ENCODE measurements around the gene PLB1. TPM values are rescaled to one million over a fixed set of nuclear protein-coding genes. Genes with fewer than 3 reads are reported as not detected.
"Not testable (repeated sequence)": the region's sequence is repeated elsewhere in the genome, so short reads cannot be mapped to it uniquely, and the experiment has no call there.

Gene PLB1
- total RNA-seq, 1 donor from 2014 or later: 6.3 TPM

- no peak for DNase-seq (ENCODE audit: low spot score)
These were observed 166.2 kb downstream of the PLB1 start for GRCh38 chr2:28662044-28662443.

GRCh38 chr2:28662468-28663181 lies 166.8 kb downstream of the PLB1 start:
- DNase-seq (ENCODE audit: low spot score): no peak

DNA sequence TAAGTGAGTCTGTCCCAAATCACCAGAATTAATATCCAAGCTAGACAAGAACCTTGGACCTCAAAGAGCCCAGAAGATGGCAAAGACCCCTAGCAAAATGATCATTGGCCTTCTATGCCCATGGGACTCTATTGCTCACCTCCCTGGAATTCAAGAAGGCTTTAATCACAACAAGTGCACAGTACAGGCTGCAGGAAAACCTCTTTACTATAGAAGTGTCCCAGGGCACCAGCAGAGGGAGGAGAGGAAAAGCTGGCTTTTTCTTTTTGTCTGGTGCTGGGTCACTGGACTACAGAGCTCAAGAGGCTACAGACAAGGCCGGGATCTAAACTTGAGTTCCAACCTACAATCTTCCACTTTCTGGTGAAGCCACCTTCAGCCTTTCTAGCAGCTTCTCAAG lies 167.5 kb downstream of the PLB1 start:
- no peak for DNase-seq (ENCODE audit: low spot score)

- no peak for DNase-seq (ENCODE audit: low spot score)
These were observed 168.4 kb downstream of the PLB1 start for GRCh38 chr2:28664120-28664842.

DNA sequence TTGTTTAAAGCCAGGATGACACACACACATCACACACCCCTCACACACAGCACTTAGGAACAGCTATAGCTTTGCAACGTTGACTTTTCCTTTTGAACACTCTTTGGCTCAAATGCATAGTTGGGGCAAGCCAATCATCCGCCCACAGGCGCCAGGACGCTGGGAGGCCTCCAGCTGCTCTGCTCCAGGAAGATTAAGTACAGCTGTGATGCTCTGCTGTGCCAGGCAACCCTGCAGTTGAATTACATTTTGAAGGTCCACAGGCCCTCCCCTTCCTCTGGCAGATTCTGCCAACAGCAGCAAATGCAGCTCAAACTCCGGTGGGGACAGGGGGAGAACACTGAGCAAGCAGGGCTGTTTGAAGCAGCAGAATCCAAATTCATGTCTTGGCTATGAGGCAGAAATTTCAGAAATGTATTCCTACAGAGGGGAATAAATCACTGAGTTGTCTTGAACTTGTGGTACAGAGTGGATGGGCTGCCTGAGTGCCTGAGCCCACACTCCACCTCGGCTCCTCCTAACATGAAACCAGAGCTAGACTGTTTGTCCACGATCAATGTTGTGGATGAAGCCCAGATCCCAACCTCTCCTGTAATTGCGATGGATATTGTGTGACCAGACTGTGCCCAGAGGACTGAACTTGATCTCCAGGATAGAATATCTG lies 169.3 kb downstream of the PLB1 start:
- no peak for DNase-seq (ENCODE audit: low spot score)

GRCh38 chr2:28665811-28666377 lies 170.0 kb downstream of the PLB1 start:
- not testable (repeated sequence) for DNase-seq (ENCODE audit: low spot score)

DNA sequence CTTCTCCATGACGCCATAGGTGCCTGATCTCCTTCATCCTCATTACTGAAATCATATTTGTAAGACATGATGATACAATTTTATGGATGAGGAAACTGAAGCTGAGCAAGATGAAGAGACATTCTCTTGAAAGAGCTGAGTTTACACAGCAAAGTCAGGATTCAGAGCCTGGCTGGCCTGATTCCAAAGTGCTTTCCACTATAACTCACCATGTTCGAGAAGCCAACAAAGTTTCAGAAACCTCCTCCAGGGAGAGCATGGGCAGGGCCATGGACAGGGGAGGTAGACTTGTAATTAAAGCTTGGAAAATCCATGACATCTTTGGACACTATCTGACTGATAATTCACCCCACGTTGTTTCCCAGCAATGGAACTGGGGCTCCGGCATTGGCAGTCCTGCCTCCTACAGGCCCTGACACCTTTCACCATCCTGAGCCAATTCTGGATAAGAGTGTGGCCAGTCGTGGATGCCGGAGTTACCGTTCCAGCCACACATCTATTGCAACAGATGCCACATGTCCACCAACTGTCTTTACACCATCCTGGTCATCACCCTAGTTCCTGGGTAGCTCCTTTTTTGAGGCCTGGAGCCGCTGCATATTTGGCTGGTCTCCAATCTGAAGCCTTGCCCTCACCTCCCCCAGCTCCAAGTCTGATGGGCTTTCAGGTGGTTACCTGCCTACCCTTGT lies 170.8 kb downstream of the PLB1 start:
- no peak for DNase-seq (ENCODE audit: low spot score)

- no peak for DNase-seq (ENCODE audit: low spot score)
These were observed 171.4 kb downstream of the PLB1 start for GRCh38 chr2:28667261-28667660.

DNA sequence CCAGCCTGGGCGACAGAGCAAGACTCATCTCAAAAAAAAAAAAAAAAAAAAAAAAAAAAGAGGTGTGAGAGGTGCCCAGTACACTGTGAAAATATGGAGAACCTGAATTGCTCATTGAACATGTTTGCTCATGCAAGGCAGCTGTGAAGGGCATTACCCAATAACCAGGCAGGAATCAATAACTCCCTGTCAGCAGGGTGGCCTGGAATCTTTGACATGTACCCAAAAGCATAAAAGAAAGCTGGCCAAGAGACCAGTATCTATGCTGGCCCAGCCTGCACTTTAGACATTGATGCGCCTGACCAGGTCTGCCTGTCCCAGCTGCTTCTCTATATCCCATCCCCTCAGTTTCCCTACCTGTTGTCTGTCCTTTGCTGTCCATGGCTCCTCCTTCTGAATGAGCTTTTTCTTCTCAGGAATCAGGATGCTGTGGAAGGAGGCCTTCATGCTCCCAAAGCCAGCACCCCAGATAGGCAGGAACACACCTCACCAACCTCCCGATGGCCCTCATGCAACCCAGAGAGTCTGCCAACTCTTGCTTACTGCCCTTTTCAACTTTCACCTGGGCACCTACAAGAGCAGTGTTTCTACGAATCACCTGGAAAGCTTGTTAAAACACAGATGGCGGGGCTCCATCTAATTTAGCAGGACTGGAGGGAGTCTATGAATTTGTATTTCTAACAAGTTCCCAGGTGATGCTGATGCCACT lies 172.4 kb downstream of the PLB1 start:
- no peak for DNase-seq (ENCODE audit: low spot score)

DNA sequence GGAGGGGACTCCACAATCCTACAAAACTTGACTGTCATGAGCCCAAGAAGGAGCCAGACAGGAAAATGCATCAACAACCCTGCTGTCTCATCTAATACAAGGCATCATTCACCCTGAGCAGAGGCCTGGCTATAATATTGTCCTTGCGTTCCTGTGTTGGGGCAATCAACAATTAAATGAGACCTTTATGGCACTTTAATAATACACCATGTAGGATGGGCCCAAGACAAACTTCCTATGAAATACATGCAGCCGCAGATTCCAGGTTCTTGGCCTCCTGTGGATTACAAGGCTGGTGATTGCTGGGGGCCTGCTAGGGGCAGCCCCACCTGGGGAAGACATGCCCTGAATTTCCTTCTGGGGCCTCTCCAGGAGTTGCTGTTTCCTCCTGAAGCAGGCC lies 173.0 kb downstream of the PLB1 start:
- DNase-seq (ENCODE audit: low spot score): no peak

GRCh38 chr2:28670856-28671255 lies 175.0 kb downstream of the PLB1 start:
- DNase-seq (ENCODE audit: low spot score): no peak

DNA sequence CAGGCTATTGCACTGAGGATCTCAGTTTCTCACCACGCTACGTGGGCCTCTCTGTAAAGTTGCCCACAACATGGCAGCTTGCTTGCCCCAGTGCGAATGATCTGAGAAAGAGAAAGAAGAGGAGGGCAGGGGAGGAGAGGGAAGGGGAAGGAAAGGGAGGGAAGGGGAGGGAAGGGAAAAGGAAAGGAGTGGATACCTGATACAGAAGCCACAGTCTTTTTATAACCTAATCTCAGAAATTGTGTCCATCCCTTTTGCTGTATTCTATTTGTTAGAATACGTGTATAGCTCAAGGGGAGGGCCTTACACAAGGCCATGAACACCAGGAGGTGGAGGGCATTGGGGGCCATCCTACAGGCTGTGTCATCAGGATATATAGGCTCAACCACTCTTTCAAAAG lies 177.5 kb downstream of the PLB1 start:
- no peak for DNase-seq (ENCODE audit: low spot score)

DNA sequence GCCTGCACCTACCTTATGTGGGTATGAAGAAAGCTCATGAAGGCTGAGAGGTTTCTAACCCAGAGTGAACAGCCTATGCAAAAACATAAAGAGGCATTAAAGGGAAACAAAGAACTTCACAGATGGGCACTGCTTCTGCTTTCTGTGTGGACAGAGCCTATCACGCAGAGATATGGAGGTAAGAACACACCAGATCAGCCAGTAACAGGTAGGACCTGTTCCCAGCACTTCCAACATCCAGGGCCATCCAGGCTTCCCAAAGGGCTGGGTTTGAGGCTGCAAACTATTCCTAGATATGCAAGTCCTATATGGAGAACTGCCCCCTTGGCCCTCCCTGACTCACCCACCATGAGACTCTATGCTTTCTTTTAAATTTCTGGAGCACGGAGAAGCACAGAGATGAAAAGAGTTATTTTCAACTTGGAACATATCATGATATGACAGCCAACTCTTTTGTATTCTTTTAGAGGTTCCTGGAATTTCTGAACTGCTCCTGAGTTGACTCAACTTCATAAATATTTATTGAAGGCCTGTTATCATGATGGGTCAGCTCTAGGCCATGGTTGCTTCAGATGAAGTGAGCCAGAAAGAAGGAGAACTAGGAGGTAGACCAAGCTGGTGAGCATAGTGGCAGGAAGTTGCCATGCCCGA lies 178.3 kb downstream of the PLB1 start:
- DNase-seq (ENCODE audit: low spot score): no peak

GRCh38 chr2:28674713-28675068 lies 178.8 kb downstream of the PLB1 start:
- DNase-seq (ENCODE audit: low spot score): no peak

DNA sequence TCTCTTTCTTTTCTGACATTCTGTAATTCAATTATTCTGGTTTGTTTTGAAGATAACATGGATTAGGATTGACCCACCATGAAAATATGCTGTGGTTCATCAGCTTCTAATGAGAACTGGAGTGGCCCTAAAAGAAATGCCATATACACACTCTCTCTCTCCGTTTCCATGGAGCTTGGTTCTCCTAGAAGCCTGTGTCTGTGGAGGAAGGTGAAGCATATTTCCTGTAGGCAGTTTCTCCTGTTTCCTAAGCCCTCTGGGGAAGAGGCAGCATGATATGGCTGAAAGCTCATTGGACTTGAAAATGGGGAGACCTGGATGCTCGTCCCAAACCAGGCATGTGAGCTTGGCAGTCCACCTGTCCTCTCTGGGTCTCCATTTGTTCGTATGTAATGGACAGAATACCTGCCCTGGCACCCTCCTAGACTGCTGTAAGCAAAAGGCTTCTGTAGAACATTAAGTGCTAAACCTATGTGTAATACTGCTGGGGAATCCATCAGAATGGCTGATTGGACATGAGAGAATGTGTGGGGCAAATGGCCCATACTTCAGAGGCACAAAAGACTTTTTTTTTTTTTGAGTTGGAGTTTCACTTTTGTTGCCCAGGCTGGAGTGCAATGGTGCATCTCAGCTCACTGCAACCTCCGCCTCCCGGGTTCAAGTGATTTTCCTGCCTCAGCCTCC lies 180.4 kb downstream of the PLB1 start:
- no peak for DNase-seq (ENCODE audit: low spot score)

DNA sequence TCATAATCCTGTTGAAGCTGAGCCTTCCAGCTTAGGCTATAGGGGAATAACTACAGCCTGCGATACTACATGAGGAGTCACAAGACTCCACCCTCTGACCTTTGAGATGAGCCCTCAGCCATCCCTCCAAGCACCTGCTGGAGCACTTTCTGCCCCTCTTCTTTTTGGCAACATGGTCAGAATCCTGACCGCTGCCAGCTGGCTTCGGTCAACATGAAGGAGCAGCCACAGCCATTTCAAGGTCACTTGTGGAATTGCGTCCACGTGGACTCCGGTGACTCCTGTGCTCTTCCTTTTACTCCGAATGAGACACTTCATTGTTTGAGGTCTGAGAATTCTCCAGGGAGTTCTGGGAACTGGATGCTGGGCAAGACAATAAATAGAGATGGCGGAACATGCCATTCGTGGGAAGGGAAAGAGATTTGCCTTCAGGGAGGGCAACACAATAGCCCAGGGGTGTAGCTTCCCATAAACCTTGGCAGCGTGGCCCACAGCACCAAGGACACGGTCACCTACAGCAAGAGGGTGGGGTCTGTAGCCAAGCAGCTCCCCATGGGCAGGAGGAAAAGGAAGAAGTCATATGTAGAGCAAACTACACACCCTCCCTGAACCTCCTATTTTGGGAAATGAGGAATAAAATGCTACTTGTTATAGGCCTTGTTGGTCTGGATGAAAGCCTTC lies 182.5 kb downstream of the PLB1 start:
- no peak for DNase-seq (ENCODE audit: low spot score)

DNA sequence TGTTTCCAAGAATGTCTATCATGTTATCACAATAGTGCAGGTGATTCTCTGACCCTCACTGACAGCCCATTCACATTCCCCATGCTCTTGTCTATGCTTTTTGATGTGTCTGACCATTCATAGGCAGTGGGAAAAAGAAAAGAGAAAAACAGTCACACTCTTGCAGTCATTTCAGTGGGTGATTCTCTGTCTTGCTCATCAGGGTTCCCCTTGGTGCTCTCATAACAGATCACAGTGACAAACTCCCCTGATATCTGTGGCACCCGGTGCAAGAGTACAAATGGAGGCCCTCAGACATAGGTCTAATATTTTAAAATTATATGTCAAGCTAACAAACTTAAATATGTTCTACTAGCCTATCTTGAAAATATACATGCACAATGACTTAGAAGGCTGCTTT lies 183.1 kb downstream of the PLB1 start:
- no peak for DNase-seq (ENCODE audit: low spot score)

GRCh38 chr2:28680657-28681056 lies 184.8 kb downstream of the PLB1 start:
- no peak for DNase-seq (ENCODE audit: low spot score)

GRCh38 chr2:28681158-28681571 lies 185.3 kb downstream of the PLB1 start:
- no peak for DNase-seq (ENCODE audit: low spot score)
